Brain pericyte (primary cell): ENCODE data around the gene MVD.
"Not testable (repeated sequence)": the region's sequence is repeated elsewhere in the genome, so short reads cannot be mapped to it uniquely, and the experiment has no call there.

Experiments used
- DNase-seq: peaks from one replicate; pipeline ENCODE4 v3.0.0-alpha.2; 2012; ENCODE audit warnings: low read depth, low spot score

Gene MVD

GRCh38 chr16:88681709-88682451, 19.0 kb upstream of the MVD start:
- DNase-seq, result no peak

- DNase-seq, result no peak
Measured at GRCh38 chr16:88681084-88681680, 18.3 kb upstream of the MVD start.

GRCh38 chr16:88680554-88681083, 17.7 kb upstream of the MVD start:
- DNase-seq, result no peak

GRCh38 chr16:88678224-88678979, 15.5 kb upstream of the MVD start:
- no peak for DNase-seq

GRCh38 chr16:88677721-88678120, 14.8 kb upstream of the MVD start:
- no peak for DNase-seq

GRCh38 chr16:88676502-88677242, 13.8 kb upstream of the MVD start:
- DNase-seq, result no peak

GRCh38 chr16:88673716-88674379, 11.0 kb upstream of the MVD start:
- no peak for DNase-seq

GRCh38 chr16:88672776-88673175, 9.9 kb upstream of the MVD start:
- DNase-seq, result no peak

- DNase-seq, result no peak
Measured at GRCh38 chr16:88671806-88672205, 8.9 kb upstream of the MVD start.

- DNase-seq, result no peak
Measured at GRCh38 chr16:88669980-88670379, 7.1 kb upstream of the MVD start.

- not testable (repeated sequence) for DNase-seq
Measured at GRCh38 chr16:88669493-88669892, 6.6 kb upstream of the MVD start.

- DNase-seq, result no peak
Measured at GRCh38 chr16:88667461-88667860, 4.6 kb upstream of the MVD start.

- no peak for DNase-seq
Measured at GRCh38 chr16:88665570-88665969, 2.7 kb upstream of the MVD start.

GRCh38 chr16:88665148-88665547, 2.3 kb upstream of the MVD start:
- DNase-seq, result no peak

GRCh38 chr16:88662222-88662842, 559 bp downstream of the MVD start:
- DNase-seq, result no peak

- no peak for DNase-seq
Measured at GRCh38 chr16:88661468-88661867, 1.4 kb downstream of the MVD start.

- no peak for DNase-seq
Measured at GRCh38 chr16:88659160-88659559, 3.7 kb downstream of the MVD start.

- no peak for DNase-seq
Measured at GRCh38 chr16:88658714-88659113, 4.2 kb downstream of the MVD start.

- no peak for DNase-seq
Measured at GRCh38 chr16:88657371-88657770, 5.5 kb downstream of the MVD start.

GRCh38 chr16:88656291-88656980, 6.5 kb downstream of the MVD start:
- DNase-seq, result no peak
